ENCODE results near the gene LRRC23.

The LRRC23 gene

GRCh38 chr12:6914246-6914946 is 9.8 kb downstream of the LRRC23 start, which contains the start of gene ENO2:
ENO2 (plus strand) TSS chr12:6914580; CDS start chr12:6915833, 1,253 bp downstream.
- Histone ChIP-seq H2BK5ac (ENCODE audit: low read depth, low read length, poor library complexity, severe bottlenecking) (no peak within 1 kb of the TSS), H2AK5ac (ENCODE audit: low read length, severe bottlenecking) (no peak within 1 kb of the TSS), H3K27me3 (ENCODE audit: control insufficient read depth in 1 of 2, insufficient read depth in 1 of 2, low read length in 2 of 2) (peaks cover 0 to 19% of the 10 kb centered on the region in 2 experiments), H3K9me3 (ENCODE audit: control insufficient read depth, low read length) (no peaks in the 10 kb centered on the region), H3K23ac (ENCODE audit: low read length in 2 of 2) (peak within 1 kb of the TSS in 1 of 2 experiments; percentile 86), H3K36me3 (ENCODE audit: control insufficient read depth in 1 of 2, insufficient read depth in 2 of 2, low read depth in 1 of 2, low read length in 2 of 2) (peaks cover 2 to 24% of the 10 kb centered on the region in 2 experiments), H2BK15ac (ENCODE audit: low read depth, poor library complexity, severe bottlenecking) (peak within 1 kb of the TSS; percentile 94), H4K8ac (ENCODE audit: low read length) (peak within 1 kb of the TSS; percentile 99), H2AFZ (ENCODE audit: low read depth, low read length) (peak within 1 kb of the TSS; percentile 65), H3K4ac (ENCODE audit: low read depth in 1 of 2, low read length in 2 of 2) (peak within 1 kb of the TSS; percentile 6 to 91), H3K4me2 (ENCODE audit: low read length, poor library complexity, severe bottlenecking) (peak within 1 kb of the TSS; percentile 74), H2BK120ac (ENCODE audit: low read depth, low read length) (peak within 1 kb of the TSS; percentile 64), H4K91ac (ENCODE audit: low read length) (peak within 1 kb of the TSS; percentile 95), H2BK12ac (ENCODE audit: low read length in 2 of 2) (peak within 1 kb of the TSS in 1 of 2 experiments; percentile 80), H3K79me1 (replicated peaks; ENCODE audit: low read length, poor library complexity, severe bottlenecking) (no peaks in the 10 kb centered on the region), H3K4me3 (ENCODE audit: insufficient read depth in 1 of 2, low read depth in 1 of 2, low read length in 2 of 2) (peak within 1 kb of the TSS; percentile 64 to 92), H3K9ac (ENCODE audit: low read length) (peak within 1 kb of the TSS; percentile 85), H3K4me1 (ENCODE audit: control insufficient read depth, insufficient read depth, low read depth, low read length) (peaks cover 23% of the 10 kb centered on the region), H3K27ac (ENCODE audit: low read length, poor library complexity, severe bottlenecking) (no peak within 1 kb of the TSS), H3K14ac (ENCODE audit: low read length in 2 of 2) (peak within 1 kb of the TSS in 1 of 2 experiments; percentile 84), H3K18ac (ENCODE audit: low read depth in 1 of 2, low read length in 2 of 2) (peak within 1 kb of the TSS; percentile 40 to 84)
- peak; percentile 73 for DNase-seq
- under 1% methylated on average over 61 of the region's 68 CpGs for WGBS

GRCh38 chr12:6914947-6915788 is 10.5 kb downstream of the LRRC23 start:
- Histone ChIP-seq H3K27me3 (ENCODE audit: control insufficient read depth in 1 of 2, insufficient read depth in 1 of 2, low read length in 2 of 2) (peaks cover 0 to 19% of the 10 kb centered on the region in 2 experiments), H2BK5ac (ENCODE audit: low read depth, low read length, poor library complexity, severe bottlenecking) (no peak overlapping the region), H3K9ac (ENCODE audit: low read length) (peak overlapping the region; percentile 85), H4K91ac (ENCODE audit: low read length) (no peak overlapping the region), H3K36me3 (ENCODE audit: control insufficient read depth in 1 of 2, insufficient read depth in 2 of 2, low read depth in 1 of 2, low read length in 2 of 2) (peaks cover 4 to 31% of the 10 kb centered on the region in 2 experiments), H2AFZ (ENCODE audit: low read depth, low read length) (peak overlapping the region; percentile 36), H4K8ac (ENCODE audit: low read length) (no peak overlapping the region), H3K18ac (ENCODE audit: low read depth in 1 of 2, low read length in 2 of 2) (peak overlapping the region; percentile 0 to 13), H3K9me3 (ENCODE audit: control insufficient read depth, low read length) (no peaks in the 10 kb centered on the region), H3K4me2 (ENCODE audit: low read length, poor library complexity, severe bottlenecking) (peak overlapping the region; percentile 74), H2BK12ac (ENCODE audit: low read length in 2 of 2) (peak overlapping the region in 1 of 2 experiments; percentile 73), H3K27ac (ENCODE audit: low read length, poor library complexity, severe bottlenecking) (no peak overlapping the region), H2BK120ac (ENCODE audit: low read depth, low read length) (no peak overlapping the region), H3K4me1 (ENCODE audit: control insufficient read depth, insufficient read depth, low read depth, low read length) (peaks cover 23% of the 10 kb centered on the region), H3K4me3 (ENCODE audit: insufficient read depth in 1 of 2, low read depth in 1 of 2, low read length in 2 of 2) (peak overlapping the region; percentile 64 to 92), H3K79me1 (replicated peaks; ENCODE audit: low read length, poor library complexity, severe bottlenecking) (no peaks in the 10 kb centered on the region), H2AK5ac (ENCODE audit: low read length, severe bottlenecking) (no peak overlapping the region), H3K14ac (ENCODE audit: low read length in 2 of 2) (peak overlapping the region in 1 of 2 experiments; percentile 53), H3K4ac (ENCODE audit: low read depth in 1 of 2, low read length in 2 of 2) (peak overlapping the region in 1 of 2 experiments; percentile 6), H3K23ac (ENCODE audit: low read length in 2 of 2) (peak overlapping the region in 1 of 2 experiments; percentile 86), H2BK15ac (ENCODE audit: low read depth, poor library complexity, severe bottlenecking) (no peak overlapping the region)
- 6% methylated on average over 14 of the region's 29 CpGs for WGBS
- peak; percentile 52 for DNase-seq

GRCh38 chr12:6915789-6916285 is 11.2 kb downstream of the LRRC23 start:
- Histone ChIP-seq H4K91ac (ENCODE audit: low read length) (no peak overlapping the region), H3K4me2 (ENCODE audit: low read length, poor library complexity, severe bottlenecking) (no peak overlapping the region), H2BK120ac (ENCODE audit: low read depth, low read length) (no peak overlapping the region), H2AK5ac (ENCODE audit: low read length, severe bottlenecking) (no peak overlapping the region), H3K14ac (ENCODE audit: low read length in 2 of 2) (no peak overlapping the region), H3K27me3 (ENCODE audit: control insufficient read depth in 1 of 2, insufficient read depth in 1 of 2, low read length in 2 of 2) (peaks cover 0 to 19% of the 10 kb centered on the region in 2 experiments), H3K4me3 (ENCODE audit: insufficient read depth in 1 of 2, low read depth in 1 of 2, low read length in 2 of 2) (peak overlapping the region in 1 of 2 experiments; percentile 92), H4K8ac (ENCODE audit: low read length) (no peak overlapping the region), H2BK15ac (ENCODE audit: low read depth, poor library complexity, severe bottlenecking) (no peak overlapping the region), H2AFZ (ENCODE audit: low read depth, low read length) (no peak overlapping the region), H3K23ac (ENCODE audit: low read length in 2 of 2) (no peak overlapping the region), H3K4me1 (ENCODE audit: control insufficient read depth, insufficient read depth, low read depth, low read length) (peaks cover 23% of the 10 kb centered on the region), H3K36me3 (ENCODE audit: control insufficient read depth in 1 of 2, insufficient read depth in 2 of 2, low read depth in 1 of 2, low read length in 2 of 2) (peaks cover 4 to 31% of the 10 kb centered on the region in 2 experiments), H3K9me3 (ENCODE audit: control insufficient read depth, low read length) (no peaks in the 10 kb centered on the region), H3K9ac (ENCODE audit: low read length) (no peak overlapping the region), H2BK5ac (ENCODE audit: low read depth, low read length, poor library complexity, severe bottlenecking) (no peak overlapping the region), H3K27ac (ENCODE audit: low read length, poor library complexity, severe bottlenecking) (no peak overlapping the region), H3K18ac (ENCODE audit: low read depth in 1 of 2, low read length in 2 of 2) (no peak overlapping the region), H3K4ac (ENCODE audit: low read depth in 1 of 2, low read length in 2 of 2) (peak overlapping the region in 1 of 2 experiments; percentile 29), H3K79me1 (replicated peaks; ENCODE audit: low read length, poor library complexity, severe bottlenecking) (no peaks in the 10 kb centered on the region), H2BK12ac (ENCODE audit: low read length in 2 of 2) (no peak overlapping the region)
- DNase-seq, result no peak
- WGBS, result 81% methylated on average over 14 of the region's 14 CpGs
